ENCODE measurements around the gene P3H3. TPM values are rescaled to one million over a fixed set of nuclear protein-coding genes. Genes with fewer than 3 reads are reported as not detected.
"Not testable (repeated sequence)": the region's sequence is repeated elsewhere in the genome, so short reads cannot be mapped to it uniquely, and the experiment has no call there.

P3H3 gene
- total RNA-seq, 1 donor from 2014 or later: 86.5 TPM

- Mint-ChIP-seq H3K36me3 (ENCODE audit: unreplicated experiment) (no peaks in the 10 kb centered on the region), H3K4me1 (ENCODE audit: unreplicated experiment) (peaks cover 12% of the 10 kb centered on the region), H3K27me3 (ENCODE audit: unreplicated experiment) (no peaks in the 10 kb centered on the region), H3K9me3 (ENCODE audit: unreplicated experiment) (no peaks in the 10 kb centered on the region), H3K4me3 (ENCODE audit: unreplicated experiment) (no peak overlapping the region), H3K27ac (ENCODE audit: unreplicated experiment) (no peak overlapping the region)
- no peak for DNase-seq (ENCODE audit: extremely low spot score, unreplicated experiment)
- no peak for TF ChIP-seq CTCF (IDR thresholded peaks at IDR 0.05)
Measured at GRCh38 chr12:6887460-6887859, 59.3 kb downstream of the P3H3 start.

GRCh38 chr12:6888360-6888759 lies 60.2 kb downstream of the P3H3 start:
- Mint-ChIP-seq H3K27me3 (ENCODE audit: unreplicated experiment) (no peaks in the 10 kb centered on the region), H3K9me3 (ENCODE audit: unreplicated experiment) (no peaks in the 10 kb centered on the region), H3K4me3 (ENCODE audit: unreplicated experiment) (no peak overlapping the region), H3K4me1 (ENCODE audit: unreplicated experiment) (peaks cover 14% of the 10 kb centered on the region), H3K36me3 (ENCODE audit: unreplicated experiment) (no peaks in the 10 kb centered on the region), H3K27ac (ENCODE audit: unreplicated experiment) (no peak overlapping the region)
- no peak for DNase-seq (ENCODE audit: extremely low spot score, unreplicated experiment)
- TF ChIP-seq CTCF (IDR thresholded peaks at IDR 0.05): no peak

GRCh38 chr12:6888794-6889193 lies 60.6 kb downstream of the P3H3 start:
- H3K4me1 Mint-ChIP-seq (ENCODE audit: unreplicated experiment): peaks cover 14% of the 10 kb centered on the region
- not testable (repeated sequence) for DNase-seq (ENCODE audit: extremely low spot score, unreplicated experiment); H3K27ac Mint-ChIP-seq (ENCODE audit: unreplicated experiment); H3K4me3 Mint-ChIP-seq (ENCODE audit: unreplicated experiment); H3K9me3 Mint-ChIP-seq (ENCODE audit: unreplicated experiment); H3K27me3 Mint-ChIP-seq (ENCODE audit: unreplicated experiment); H3K36me3 Mint-ChIP-seq (ENCODE audit: unreplicated experiment)

Other genes starting within 250 kb of the P3H3 start
- gene CHD4, start 221.0 kb upstream of the P3H3 start, total RNA-seq: 348 and 351 TPM in 2 replicates
- 0.32 and 0.50 TPM in 2 replicates for gene LPAR5, start 192.4 kb upstream of the P3H3 start, total RNA-seq
- gene ACRBP, start 181.0 kb upstream of the P3H3 start, total RNA-seq: 0.73 and 1.0 TPM in 2 replicates
- gene ING4, start 165.3 kb upstream of the P3H3 start, total RNA-seq: 56.7 and 58.8 TPM in 2 replicates
- gene ZNF384, start 139.0 kb upstream of the P3H3 start, total RNA-seq: 66.6 and 68.3 TPM in 2 replicates
- gene PIANP, start 127.6 kb upstream of the P3H3 start, total RNA-seq: 3.9 and 5.2 TPM in 2 replicates
- 61.4 and 73.0 TPM in 2 replicates for gene COPS7A, start 104.4 kb upstream of the P3H3 start, total RNA-seq
- gene MLF2, start 75.3 kb upstream of the P3H3 start, total RNA-seq: 141 and 162 TPM in 2 replicates
- 501 and 554 TPM in 2 replicates for gene PTMS, start 62.0 kb upstream of the P3H3 start, total RNA-seq
- gene LAG3, start 55.9 kb upstream of the P3H3 start, total RNA-seq: 1.1 and 2.5 TPM in 2 replicates
- gene CD4, start 38.9 kb upstream of the P3H3 start, total RNA-seq: 0.60 and 0.62 TPM in 2 replicates
- gene GPR162, start 6.6 kb upstream of the P3H3 start, total RNA-seq: 11.5 and 12.0 TPM in 2 replicates
- gene GNB3, start 12.5 kb downstream of the P3H3 start, total RNA-seq: 8.3 and 10.6 TPM in 2 replicates
- gene CDCA3, start 22.9 kb downstream of the P3H3 start, total RNA-seq: 8.0 and 9.2 TPM in 2 replicates
- gene USP5, start 23.7 kb downstream of the P3H3 start, total RNA-seq: 113 and 114 TPM in 2 replicates
- 408 and 415 TPM in 2 replicates for gene TPI1, start 39.1 kb downstream of the P3H3 start, total RNA-seq
- 9.2 and 11.5 TPM in 2 replicates for gene SPSB2, start 44.9 kb downstream of the P3H3 start, total RNA-seq
- gene LRRC23, start 76.4 kb downstream of the P3H3 start, total RNA-seq: 9.0 and 11.3 TPM in 2 replicates
- gene ENO2, start 86.2 kb downstream of the P3H3 start, total RNA-seq: 21.5 and 24.1 TPM in 2 replicates
- 117 and 123 TPM in 2 replicates for gene ATN1, start 99.6 kb downstream of the P3H3 start, total RNA-seq
- not detected in 2 replicates for gene RNU7-1, start 115.4 kb downstream of the P3H3 start, total RNA-seq
- gene C12orf57, start 115.6 kb downstream of the P3H3 start, total RNA-seq: 287 and 309 TPM in 2 replicates
- 0.29 and 0.94 TPM in 2 replicates for gene PTPN6, start 122.9 kb downstream of the P3H3 start, total RNA-seq
- gene PHB2, start 142.3 kb downstream of the P3H3 start, total RNA-seq: 202 and 205 TPM in 2 replicates
- 29.5 and 29.8 TPM in 2 replicates for gene EMG1, start 142.5 kb downstream of the P3H3 start, total RNA-seq
- 33.2 TPM in 2 replicates for gene LPCAT3, start 190.1 kb downstream of the P3H3 start, total RNA-seq
- 16.4 and 18.2 TPM in 2 replicates for gene C1S, start 232.3 kb downstream of the P3H3 start, total RNA-seq